K562 (cell line): Measurements from ENCODE around the gene SMARCC1. TPM values are rescaled to one million over a fixed set of nuclear protein-coding genes. Genes with fewer than 3 reads are reported as not detected.

Source experiments
- COPS2 ChIP-seq: fragments of 450-650 bp; conservative IDR thresholded peaks from 2 replicates; pipeline ENCODE4 v1.6.1; 2016; ENCODE audit warnings: mild to moderate bottlenecking, moderate library complexity
- CTBP1 ChIP-seq: fragments of 450-650 bp; IDR thresholded peaks from 2 replicates; pipeline ENCODE4 v1.6.1; 2016; ENCODE audit warnings: borderline replicate concordance
- ESRRA ChIP-seq: fragments of 450-650 bp; IDR thresholded peaks from 2 replicates; pipeline ENCODE4 v1.6.1; 2014; ENCODE audit warnings: low read depth, mild to moderate bottlenecking, moderate library complexity, borderline replicate concordance
- HLTF ChIP-seq: fragments of 450-650 bp; IDR thresholded peaks from 2 replicates; pipeline ENCODE4 v1.6.1; 2016
- HNRNPH1 ChIP-seq: fragments of 200-400 bp; formaldehyde crosslinking; optimal IDR thresholded peaks from 2 replicates; pipeline ENCODE3; 2017; ENCODE audit warnings: low read depth, mild to moderate bottlenecking, low read length, moderate library complexity
- MEF2A ChIP-seq: IDR thresholded peaks from 2 replicates; pipeline ENCODE4 v1.6.1; 2011; ENCODE audit warnings: low read depth, mild to moderate bottlenecking, low read length, moderate library complexity; ENCODE audit not compliant: control insufficient read depth
- NR3C1 ChIP-seq: sonication (generic); formaldehyde crosslinking; IDR thresholded peaks from 2 replicates; pipeline ENCODE4 v1.8.1; 2022; ENCODE audit warnings: missing genetic modification reagents
- PHB2 ChIP-seq: fragments of 450-650 bp; IDR thresholded peaks from 2 replicates; pipeline ENCODE4 v1.6.1; 2017; ENCODE audit warnings: low read depth
- POLR3G ChIP-seq: IDR thresholded peaks from 2 replicates; pipeline ENCODE4 v1.6.1; 2011; ENCODE audit not compliant: insufficient read length, insufficient replicate concordance; ENCODE audit errors: extremely low read depth
- PRPF4 ChIP-seq: fragments of 200-400 bp; formaldehyde crosslinking; IDR thresholded peaks from one replicate; pipeline ENCODE4 v1.6.1; 2017; ENCODE audit warnings: low read length, low read depth, mild to moderate bottlenecking; ENCODE audit not compliant: insufficient read depth, poor library complexity, severe bottlenecking
- SOX6 ChIP-seq: fragments of 450-650 bp; IDR thresholded peaks from 2 replicates; pipeline ENCODE4 v1.6.1; 2014; ENCODE audit warnings: mild to moderate bottlenecking
- TCF7 ChIP-seq: sonication (generic); IDR thresholded peaks from 2 replicates; pipeline ENCODE4 v1.6.1; 2016; ENCODE audit warnings: antibody characterized with exemption, borderline replicate concordance
- THRAP3 ChIP-seq: fragments of 450-650 bp; IDR thresholded peaks from 2 replicates; pipeline ENCODE4 v1.6.1; 2016; ENCODE audit warnings: mild to moderate bottlenecking, inconsistent platforms, borderline replicate concordance
- TOE1 ChIP-seq, 2 experiments: fragments of 450-650 bp in 1 of 2; sonication (generic) in 1 of 2; formaldehyde crosslinking in 1 of 2; IDR thresholded peaks; 2 replicates each; pipeline versions ENCODE4 v1.7.1 to v1.8.0; 2016 to 2022; ENCODE audit warnings: borderline replicate concordance in 2 of 2, mild to moderate bottlenecking in 2 of 2, antibody characterized with exemption in 1 of 2, inconsistent platforms in 1 of 2, low read depth in 1 of 2, missing genetic modification reagents in 1 of 2, moderate library complexity in 1 of 2
- ZFP1 ChIP-seq: fragments of 450-650 bp; formaldehyde crosslinking; IDR thresholded peaks from 2 replicates; pipeline ENCODE4 v1.4.0; 2020; ENCODE audit warnings: mild to moderate bottlenecking, mixed read lengths
- ZNF140 ChIP-seq: fragments of 250-450 bp; sonication (Bioruptor Pico); IDR thresholded peaks from 2 replicates; pipeline ENCODE4 v1.8.0; 2021; ENCODE audit warnings: moderate library complexity, mild to moderate bottlenecking, inconsistent platforms
- ZNF197 ChIP-seq: fragments of 200-800 bp; sonication (Bioruptor generic); IDR thresholded peaks from 2 replicates; pipeline ENCODE4 v1.6.1; 2016; ENCODE audit warnings: low read depth, missing genetic modification characterization, missing compliant biosample characterization
- ZNF316 ChIP-seq: fragments of 450-650 bp; IDR thresholded peaks from 2 replicates; pipeline ENCODE4 v1.6.1; 2016
- ZNF57 ChIP-seq: fragments of 450-650 bp; formaldehyde crosslinking; IDR thresholded peaks from 2 replicates; pipeline ENCODE4 v1.4.0; 2020; ENCODE audit warnings: mild to moderate bottlenecking, moderate library complexity
- ZNF766 ChIP-seq: fragments of 200-800 bp; sonication (Bioruptor generic); conservative IDR thresholded peaks from 2 replicates; pipeline ENCODE4 v1.6.1; 2016; ENCODE audit warnings: missing genetic modification characterization, missing compliant biosample characterization
- polyA plus RNA-seq, 8 experiments: library from polyadenylated mRNA; depleted of rRNA in 4 of 8; stranded (reverse) in 5 of 8; unstranded in 3 of 8; fragments of >200 nt; fragmentation: Nextera tagmentation in 2 of 8; fragmentation: Illumina TruSeq in 1 of 8; extraction: Ambion mirVana in 2 of 8; extraction: Trizol in 1 of 8; gene quantifications; 2 replicates each; pipeline versions ENCODE4 v1.2.1 to v1.2.3, GENCODE V29; 2011 to 2014; ENCODE audit warnings: inconsistent platforms in 1 of 8, missing spikeins in 1 of 8
- total RNA-seq, 7 experiments: library from RNA; depleted of rRNA in 6 of 7; stranded (reverse); fragments of >200 nt in 6 of 7; fragmentation: Illumina TruSeq in 2 of 7; extraction: Trizol in 2 of 7; gene quantifications; 2 replicates each; pipeline versions ENCODE4 v1.2.1 to v1.2.3, GENCODE V29; 2011 to 2021; ENCODE audit warnings: low replicate concordance in 1 of 7
- TF ChIP-seq, protein P1 (sequence below): fragments of 450-650 bp; IDR thresholded peaks from 2 replicates; pipeline ENCODE4 v1.6.1; 2017; ENCODE audit warnings: mild to moderate bottlenecking, moderate library complexity
- TF ChIP-seq, protein P2 (sequence below): sonication (generic); formaldehyde crosslinking; IDR thresholded peaks from 2 replicates; pipeline ENCODE4 v1.8.0; 2022; ENCODE audit warnings: missing genetic modification reagents, mild to moderate bottlenecking, moderate library complexity, borderline replicate concordance
- TF ChIP-seq, protein P3 (sequence below), 2 experiments: IDR thresholded peaks; 2 replicates each; pipeline ENCODE4 v1.6.1; 2011; ENCODE audit warnings: borderline replicate concordance in 1 of 2, control low read depth in 1 of 2, low read depth in 1 of 2, low read length in 1 of 2, mild to moderate bottlenecking in 1 of 2, mixed read lengths in 1 of 2, moderate library complexity in 1 of 2; ENCODE audit not compliant: insufficient read depth in 1 of 2, insufficient read length in 1 of 2, poor library complexity in 1 of 2, severe bottlenecking in 1 of 2; ENCODE audit errors: extremely low read depth in 1 of 2

SMARCC1 gene
- total and polyA plus RNA-seq, 9 of the 15 experiments (the other 6 are each of a cell fraction or from before 2014, with no cell fraction given): 20.7 to 199 (median 66.0) TPM

DNA sequence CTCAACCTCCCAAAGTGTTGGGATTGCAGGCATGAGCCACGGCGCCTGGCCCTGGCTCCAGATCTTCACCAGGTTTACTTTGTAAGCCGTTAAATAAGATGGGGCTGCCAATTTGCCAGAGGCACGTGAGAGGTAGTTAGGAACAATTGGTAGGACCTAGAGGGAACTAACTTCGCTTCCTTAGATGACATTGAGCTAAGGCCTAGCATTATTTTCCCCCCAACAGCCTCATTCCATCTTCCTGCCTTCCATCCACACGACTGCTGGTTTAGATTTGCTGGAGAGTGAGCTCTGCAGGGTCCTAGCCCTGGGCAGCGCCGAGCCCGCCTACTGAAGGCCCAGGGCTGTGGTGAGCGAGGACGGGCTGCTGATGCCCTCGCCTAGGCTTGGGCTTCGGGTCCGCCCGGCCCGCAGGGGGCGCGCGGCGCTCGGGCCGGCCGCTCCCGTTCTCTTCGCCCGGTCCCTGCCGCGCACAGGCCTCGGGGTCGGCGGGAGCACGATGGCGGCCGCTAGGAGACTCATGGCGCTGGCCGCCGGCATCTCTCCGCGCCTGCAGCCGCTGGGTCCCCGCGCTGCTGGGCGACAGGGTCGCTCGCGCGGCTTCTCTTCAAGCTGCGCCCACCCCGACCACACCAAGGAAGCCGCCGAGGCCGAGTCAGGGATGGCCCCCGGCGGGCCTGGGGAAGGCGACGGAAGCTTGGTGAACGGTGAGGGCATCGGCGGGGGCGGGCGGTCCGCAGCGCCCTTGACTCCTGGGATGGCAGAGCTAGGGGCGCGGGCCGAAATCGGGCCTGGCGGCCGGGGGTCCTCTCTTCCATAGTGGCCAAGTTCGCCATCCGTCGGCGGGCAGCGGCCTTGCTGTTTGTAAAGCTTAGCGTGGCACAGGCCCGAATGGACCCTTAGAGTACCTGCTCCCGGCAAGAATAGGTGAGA is 43.1 kb upstream of the SMARCC1 start (continued):
- TF ChIP-seq, protein P1, sequence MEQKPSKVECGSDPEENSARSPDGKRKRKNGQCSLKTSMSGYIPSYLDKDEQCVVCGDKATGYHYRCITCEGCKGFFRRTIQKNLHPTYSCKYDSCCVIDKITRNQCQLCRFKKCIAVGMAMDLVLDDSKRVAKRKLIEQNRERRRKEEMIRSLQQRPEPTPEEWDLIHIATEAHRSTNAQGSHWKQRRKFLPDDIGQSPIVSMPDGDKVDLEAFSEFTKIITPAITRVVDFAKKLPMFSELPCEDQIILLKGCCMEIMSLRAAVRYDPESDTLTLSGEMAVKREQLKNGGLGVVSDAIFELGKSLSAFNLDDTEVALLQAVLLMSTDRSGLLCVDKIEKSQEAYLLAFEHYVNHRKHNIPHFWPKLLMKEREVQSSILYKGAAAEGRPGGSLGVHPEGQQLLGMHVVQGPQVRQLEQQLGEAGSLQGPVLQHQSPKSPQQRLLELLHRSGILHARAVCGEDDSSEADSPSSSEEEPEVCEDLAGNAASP: no peak
- TF ChIP-seq PRPF4: peak; percentile 23
- peak; percentile 87 for TF ChIP-seq ESRRA
- TF ChIP-seq HNRNPH1: peak; percentile 60
- 0 out of 2 replicates have a peak, but pooled peaks have one; percentile 63 for TF ChIP-seq TCF7
- peak; percentile 93 for TF ChIP-seq CTBP1
- TF ChIP-seq NR3C1 (CRISPR knock-in tag): 0 out of 2 replicates have a peak, but pooled peaks have one; percentile 76
- no peak for TF ChIP-seq ZNF316
- no peak for TF ChIP-seq POLR3G
- TF ChIP-seq, protein P2, sequence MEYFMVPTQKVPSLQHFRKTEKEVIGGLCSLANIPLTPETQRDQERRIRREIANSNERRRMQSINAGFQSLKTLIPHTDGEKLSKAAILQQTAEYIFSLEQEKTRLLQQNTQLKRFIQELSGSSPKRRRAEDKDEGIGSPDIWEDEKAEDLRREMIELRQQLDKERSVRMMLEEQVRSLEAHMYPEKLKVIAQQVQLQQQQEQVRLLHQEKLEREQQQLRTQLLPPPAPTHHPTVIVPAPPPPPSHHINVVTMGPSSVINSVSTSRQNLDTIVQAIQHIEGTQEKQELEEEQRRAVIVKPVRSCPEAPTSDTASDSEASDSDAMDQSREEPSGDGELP: peak; percentile 71
- TF ChIP-seq TOE1 (IDR thresholded peaks at IDR 0.05; ENCODE audit: borderline replicate concordance): peak; percentile 16; the same call in 1 of the 2 replicates
- TF ChIP-seq TOE1 (CRISPR knock-in tag; IDR thresholded peaks at IDR 0.05; ENCODE audit: borderline replicate concordance, low read depth): no peak; the same call in 1 of the 2 replicates
- TF ChIP-seq, protein P3, sequence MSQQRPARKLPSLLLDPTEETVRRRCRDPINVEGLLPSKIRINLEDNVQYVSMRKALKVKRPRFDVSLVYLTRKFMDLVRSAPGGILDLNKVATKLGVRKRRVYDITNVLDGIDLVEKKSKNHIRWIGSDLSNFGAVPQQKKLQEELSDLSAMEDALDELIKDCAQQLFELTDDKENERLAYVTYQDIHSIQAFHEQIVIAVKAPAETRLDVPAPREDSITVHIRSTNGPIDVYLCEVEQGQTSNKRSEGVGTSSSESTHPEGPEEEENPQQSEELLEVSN (IDR thresholded peaks at IDR 0.05; ENCODE audit: borderline replicate concordance in 1 of 2, extremely low read depth in 1 of 2, insufficient read depth in 1 of 2, insufficient read length in 1 of 2, low read depth in 1 of 2, low read length in 1 of 2, poor library complexity in 1 of 2, severe bottlenecking in 1 of 2): peak; percentile 81 to 97
- TF ChIP-seq COPS2: no peak
- peak; percentile 33; the same call in 1 of the 2 replicates for TF ChIP-seq MEF2A
- TF ChIP-seq PHB2: no peak
- TF ChIP-seq ZNF140 (CRISPR knock-in tag): no peak
- no peak for TF ChIP-seq ZFP1
- TF ChIP-seq SOX6: peak; percentile 67
- no peak for TF ChIP-seq ZNF766 (CRISPR knock-in tag)
- peak; percentile 25; the same call in 1 of the 2 replicates for TF ChIP-seq ZNF57 (CRISPR knock-in tag)
- TF ChIP-seq HLTF: no peak
- no peak for TF ChIP-seq THRAP3
- peak; percentile 85; the same call in 1 of the 2 replicates for TF ChIP-seq ZNF197 (CRISPR knock-in tag)
